H1 (cell line): ENCODE results near the gene AGFG2.

Experiments used
- EP300 ChIP-seq, 2 experiments: IDR thresholded peaks; 1 replicate in 1 of 2; 2 replicates in 1 of 2; pipeline ENCODE4 v1.6.1; 2011 to 2012; ENCODE audit warnings: low read depth in 2 of 2, low read length in 2 of 2, mild to moderate bottlenecking in 2 of 2, borderline replicate concordance in 1 of 2, inconsistent platforms in 1 of 2, moderate library complexity in 1 of 2
- RAD21 ChIP-seq, 2 experiments: IDR thresholded peaks in 1 of 2; conservative IDR thresholded peaks in 1 of 2; 2 replicates each; pipeline ENCODE4 v1.6.1; 2011; ENCODE audit warnings: low read depth in 2 of 2, low read length in 2 of 2, improper control_type of control experiment in 1 of 2, inconsistent platforms in 1 of 2, mild to moderate bottlenecking in 1 of 2, moderate library complexity in 1 of 2
- RXRA ChIP-seq: IDR thresholded peaks from 2 replicates; pipeline ENCODE4 v1.6.1; 2011; ENCODE audit warnings: low read depth, mild to moderate bottlenecking, low read length, moderate library complexity; ENCODE audit not compliant: insufficient read depth
- SIRT6 ChIP-seq: IDR thresholded peaks from one replicate; pipeline ENCODE4 v1.7.1; 2012; ENCODE audit warnings: low read length, inconsistent platforms
- SP1 ChIP-seq: IDR thresholded peaks from 2 replicates; pipeline ENCODE4 v1.6.1; 2011; ENCODE audit warnings: low read depth, low read length
- TBP ChIP-seq: IDR thresholded peaks from 2 replicates; pipeline ENCODE4 v1.6.1; 2011; ENCODE audit warnings: low read depth, low read length, improper control_type of control experiment
- YY1 ChIP-seq: IDR thresholded peaks from 2 replicates; pipeline ENCODE4 v1.6.1; 2011; ENCODE audit warnings: low read depth, mild to moderate bottlenecking, low read length
- ZNF274 ChIP-seq: IDR thresholded peaks from 2 replicates; pipeline ENCODE4 v1.7.0; 2012; ENCODE audit warnings: low read length, borderline replicate concordance; ENCODE audit errors: extremely low read depth
- TF ChIP-seq, protein P1 (sequence below): IDR thresholded peaks from 2 replicates; pipeline ENCODE4 v1.6.1; 2012; ENCODE audit warnings: low read length, inconsistent platforms
- TF ChIP-seq, protein P2 (sequence below), 3 experiments: IDR thresholded peaks; 1 replicate in 2 of 3; 2 replicates in 1 of 3; pipeline versions ENCODE4 v1.5.1 to v1.6.1; 2011; ENCODE audit warnings: low read length in 3 of 3, mild to moderate bottlenecking in 3 of 3, inconsistent platforms in 2 of 3, low read depth in 1 of 3, moderate library complexity in 1 of 3; ENCODE audit not compliant: insufficient read depth in 1 of 3; ENCODE audit errors: control extremely low read depth in 1 of 3

DNA sequence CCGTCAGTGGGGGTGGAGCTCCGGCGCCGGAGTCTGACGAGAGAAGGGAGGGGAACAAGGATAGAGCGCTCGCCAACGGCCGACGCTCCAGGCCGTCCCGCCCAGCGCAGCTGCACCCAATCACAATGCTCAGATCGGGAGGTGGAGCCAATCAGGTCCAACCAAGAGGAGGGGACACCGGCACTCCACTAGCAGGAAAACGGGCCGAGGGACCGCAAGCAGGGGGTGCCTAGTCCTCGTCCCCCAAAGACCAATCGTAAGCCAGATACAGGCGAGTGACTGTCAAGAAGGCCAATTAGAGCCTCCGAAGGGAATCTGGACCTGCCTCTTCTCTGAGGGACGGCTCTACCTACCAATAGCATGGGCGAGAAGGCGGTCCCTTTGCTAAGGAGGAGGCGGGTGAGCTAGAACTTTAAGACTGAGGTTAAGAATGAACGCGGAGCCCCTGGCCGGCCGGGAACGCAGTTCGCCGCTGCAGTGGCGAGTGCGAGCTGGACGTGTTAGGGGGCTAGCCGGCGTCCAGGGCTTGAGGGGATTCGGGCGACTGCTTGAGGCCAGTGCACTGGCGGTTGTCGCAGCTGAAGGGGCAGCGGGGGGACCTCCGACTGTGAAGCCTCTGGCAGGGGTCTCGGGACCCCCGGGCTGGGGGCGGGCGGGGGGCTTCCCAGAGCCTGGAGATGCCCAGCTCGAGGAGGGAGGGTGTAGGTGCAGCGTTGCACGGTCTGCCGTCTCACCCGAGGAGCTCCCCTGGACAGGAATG is 47.4 kb downstream of the AGFG2 start, which contains the start of gene FBXO24:
- TF ChIP-seq SIRT6 (no peak), RAD21 (IDR thresholded peaks at IDR 0.05 in 1 of 2, conservative IDR thresholded peaks at IDR 0.05 in 1 of 2; ENCODE audit: low read depth in 2 of 2, low read length in 2 of 2) (0 out of 4 replicates have a peak, but pooled peaks of 1 of the 2 experiments have one; percentile 4), SP1 (peak; percentile 100), EP300 (IDR thresholded peaks at IDR 0.05; ENCODE audit: borderline replicate concordance in 1 of 2, low read depth in 2 of 2, low read length in 2 of 2) (no peak), RXRA (no peak), ZNF274 (no peak), YY1 (no peak), TBP (peak; percentile 72; the same call in 1 of the 2 replicates)
- TF ChIP-seq, protein P1, sequence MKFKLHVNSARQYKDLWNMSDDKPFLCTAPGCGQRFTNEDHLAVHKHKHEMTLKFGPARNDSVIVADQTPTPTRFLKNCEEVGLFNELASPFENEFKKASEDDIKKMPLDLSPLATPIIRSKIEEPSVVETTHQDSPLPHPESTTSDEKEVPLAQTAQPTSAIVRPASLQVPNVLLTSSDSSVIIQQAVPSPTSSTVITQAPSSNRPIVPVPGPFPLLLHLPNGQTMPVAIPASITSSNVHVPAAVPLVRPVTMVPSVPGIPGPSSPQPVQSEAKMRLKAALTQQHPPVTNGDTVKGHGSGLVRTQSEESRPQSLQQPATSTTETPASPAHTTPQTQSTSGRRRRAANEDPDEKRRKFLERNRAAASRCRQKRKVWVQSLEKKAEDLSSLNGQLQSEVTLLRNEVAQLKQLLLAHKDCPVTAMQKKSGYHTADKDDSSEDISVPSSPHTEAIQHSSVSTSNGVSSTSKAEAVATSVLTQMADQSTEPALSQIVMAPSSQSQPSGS, result no peak
- TF ChIP-seq, protein P2, sequence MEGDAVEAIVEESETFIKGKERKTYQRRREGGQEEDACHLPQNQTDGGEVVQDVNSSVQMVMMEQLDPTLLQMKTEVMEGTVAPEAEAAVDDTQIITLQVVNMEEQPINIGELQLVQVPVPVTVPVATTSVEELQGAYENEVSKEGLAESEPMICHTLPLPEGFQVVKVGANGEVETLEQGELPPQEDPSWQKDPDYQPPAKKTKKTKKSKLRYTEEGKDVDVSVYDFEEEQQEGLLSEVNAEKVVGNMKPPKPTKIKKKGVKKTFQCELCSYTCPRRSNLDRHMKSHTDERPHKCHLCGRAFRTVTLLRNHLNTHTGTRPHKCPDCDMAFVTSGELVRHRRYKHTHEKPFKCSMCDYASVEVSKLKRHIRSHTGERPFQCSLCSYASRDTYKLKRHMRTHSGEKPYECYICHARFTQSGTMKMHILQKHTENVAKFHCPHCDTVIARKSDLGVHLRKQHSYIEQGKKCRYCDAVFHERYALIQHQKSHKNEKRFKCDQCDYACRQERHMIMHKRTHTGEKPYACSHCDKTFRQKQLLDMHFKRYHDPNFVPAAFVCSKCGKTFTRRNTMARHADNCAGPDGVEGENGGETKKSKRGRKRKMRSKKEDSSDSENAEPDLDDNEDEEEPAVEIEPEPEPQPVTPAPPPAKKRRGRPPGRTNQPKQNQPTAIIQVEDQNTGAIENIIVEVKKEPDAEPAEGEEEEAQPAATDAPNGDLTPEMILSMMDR (IDR thresholded peaks at IDR 0.05; ENCODE audit: control extremely low read depth in 1 of 3, insufficient read depth in 1 of 3, low read depth in 1 of 3, low read length in 3 of 3), result 0 out of 4 replicates have a peak, but pooled peaks of 1 of the 3 experiments have one; percentile 0
